NCI-H2107 (cell line): ENCODE results near the gene TMC3.

ENCODE experiments used
- DNase-seq: peaks from one replicate; lab custom pipeline; 2025; lab: John Stamatoyannopoulos, UW

TMC3 gene

DNA sequence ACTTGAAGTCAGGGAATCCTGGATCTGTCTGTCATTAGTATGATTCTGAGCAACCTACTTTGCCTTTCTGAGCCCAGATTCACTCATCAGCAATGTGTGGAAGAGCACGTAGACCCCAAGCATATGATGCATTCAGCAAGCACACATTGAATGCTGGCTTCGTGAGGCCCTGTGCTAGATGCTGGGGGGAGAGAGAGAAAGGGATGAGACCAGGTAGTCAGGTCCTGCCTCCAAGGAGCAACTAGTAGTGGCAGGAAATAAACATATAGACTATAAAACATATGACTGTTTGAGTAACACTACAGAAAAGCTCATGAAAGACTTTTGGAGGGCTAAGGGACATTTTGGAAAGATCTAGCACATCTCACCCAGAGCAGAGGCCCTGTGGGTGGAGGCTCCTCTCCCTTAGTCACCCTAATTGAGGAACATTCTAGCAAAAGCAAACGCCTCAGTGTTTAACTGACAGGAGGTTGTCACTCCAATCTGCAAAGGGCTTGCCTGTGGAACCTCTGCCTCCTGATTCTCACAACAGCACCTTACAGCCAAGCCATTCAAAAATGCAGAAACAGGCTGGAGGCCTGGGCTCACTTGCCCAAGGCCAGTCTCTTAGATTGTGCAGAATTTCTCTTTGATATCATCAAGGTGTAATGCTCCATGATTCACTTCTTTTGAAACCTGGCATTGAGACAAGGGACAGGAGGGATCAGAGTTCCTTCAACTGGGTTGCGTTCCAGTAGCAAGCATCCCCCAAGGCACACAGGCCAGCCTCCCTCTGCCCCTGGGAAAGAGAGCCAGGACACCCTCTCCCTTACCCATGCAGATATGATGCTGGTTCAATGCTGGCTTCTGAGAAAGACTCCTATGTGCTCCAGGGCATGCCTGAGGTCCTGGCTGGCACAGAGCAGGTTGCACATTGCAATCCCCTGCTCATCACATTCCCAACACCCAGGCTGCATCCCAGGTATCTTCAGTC, 76.1 kb downstream of the TMC3 start:
- DNase-seq: no peak

DNA sequence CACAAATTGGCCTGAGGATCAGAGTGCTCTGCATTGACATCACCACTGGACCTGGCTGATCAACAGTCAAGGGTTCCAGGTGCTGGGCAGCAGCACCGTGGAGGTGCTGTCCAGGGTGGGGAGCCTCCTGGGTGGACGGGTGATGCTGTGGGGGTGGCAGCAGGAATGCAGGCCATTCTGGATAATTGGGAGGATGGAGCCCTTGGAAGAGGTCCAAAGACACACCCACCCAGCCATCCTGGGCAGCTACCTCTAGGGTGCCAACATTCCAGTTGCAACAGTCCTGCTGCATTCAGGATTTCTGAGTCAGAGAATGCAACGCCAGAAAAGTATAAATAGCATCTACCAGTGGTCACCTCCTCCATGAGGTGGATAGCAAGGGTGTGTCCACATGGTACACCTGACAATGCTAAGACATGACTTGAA, 76.9 kb downstream of the TMC3 start:
- DNase-seq: no peak

DNA sequence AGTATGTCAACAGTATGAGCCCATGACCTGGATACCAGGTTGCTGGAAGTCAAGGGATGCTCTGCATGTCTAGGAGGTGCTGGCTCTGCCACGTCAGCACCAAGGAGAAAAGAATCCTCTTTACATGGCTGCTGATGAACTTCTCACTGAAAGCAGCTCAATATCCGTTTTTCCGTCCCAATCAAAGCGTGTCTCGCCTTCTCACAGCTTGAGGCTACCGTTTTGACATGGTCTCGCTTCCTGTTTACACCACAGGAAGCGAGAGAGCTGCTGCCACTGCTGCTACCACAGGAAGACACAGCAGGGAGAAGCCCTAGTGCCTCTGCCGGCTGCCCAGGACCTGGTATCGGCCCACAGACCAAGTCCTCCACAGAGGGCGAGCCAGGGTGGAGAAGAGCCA, 77.3 kb downstream of the TMC3 start:
- DNase-seq: no peak

DNA sequence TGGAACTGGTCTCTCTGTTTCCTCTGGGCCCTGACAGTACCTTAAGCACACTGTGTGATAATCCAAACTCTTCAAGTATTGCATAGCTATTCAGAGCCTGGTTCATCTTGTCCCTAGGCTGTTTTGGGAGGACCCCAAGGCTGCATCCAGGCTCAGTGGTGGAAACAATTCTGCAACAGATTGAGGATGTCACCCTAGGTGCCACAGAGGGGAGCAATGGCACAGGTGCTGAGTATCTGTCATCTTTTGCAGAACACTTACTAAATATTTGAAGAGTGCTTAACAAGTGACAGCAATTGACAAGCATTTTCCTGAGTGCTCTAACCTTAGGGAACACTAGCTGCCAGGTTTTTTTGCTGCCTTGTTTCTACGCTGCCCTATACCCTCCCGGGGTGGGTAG, 77.8 kb downstream of the TMC3 start:
- no peak for DNase-seq

DNA sequence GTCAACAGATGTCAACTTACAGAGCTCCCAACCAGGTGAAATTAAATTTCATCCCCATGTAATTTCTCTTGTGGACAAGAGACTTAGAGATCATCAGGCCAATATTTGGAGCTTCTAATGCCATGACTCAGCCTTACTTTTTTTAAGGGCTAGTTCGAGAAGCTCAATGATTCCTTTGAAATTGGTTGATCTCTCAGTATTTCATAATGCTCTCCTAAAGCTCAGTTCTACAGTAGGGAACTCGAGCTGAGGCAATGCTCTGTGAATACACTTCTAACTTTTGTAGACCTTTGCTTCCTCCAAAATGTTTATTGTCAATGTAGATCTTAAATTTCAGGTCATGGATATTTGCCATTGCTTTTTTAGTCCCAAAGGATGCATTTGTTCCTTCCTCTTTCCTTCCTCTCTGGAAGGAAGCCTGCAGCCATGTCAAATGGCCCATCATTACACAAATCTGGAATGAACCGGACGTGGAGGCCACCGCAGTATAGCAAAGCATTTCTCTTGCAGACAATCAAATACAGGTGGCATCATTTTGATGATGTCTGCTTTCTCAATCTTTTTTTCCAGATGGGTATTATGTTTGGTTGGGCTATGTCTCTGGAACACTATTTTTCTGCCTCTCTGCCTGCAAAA, 78.4 kb downstream of the TMC3 start:
- no peak for DNase-seq

DNA sequence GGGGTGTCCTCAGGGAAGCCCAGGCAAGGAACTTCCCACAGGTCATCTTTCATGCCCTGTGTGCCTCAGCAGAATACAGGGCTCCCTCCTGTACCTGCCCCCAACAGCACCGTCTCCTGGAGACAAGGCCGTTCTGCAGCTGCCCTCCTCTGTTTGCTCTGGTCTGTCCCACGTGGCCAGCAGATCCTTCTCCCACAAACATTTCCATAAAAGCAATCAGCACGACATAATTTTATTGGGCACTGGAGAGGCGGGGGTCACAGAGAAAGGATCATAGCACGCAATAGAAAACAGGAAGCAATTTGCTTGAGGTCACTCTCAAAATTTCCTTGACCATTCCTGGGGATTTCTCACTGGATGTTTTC, 79.5 kb downstream of the TMC3 start:
- no peak for DNase-seq

DNA sequence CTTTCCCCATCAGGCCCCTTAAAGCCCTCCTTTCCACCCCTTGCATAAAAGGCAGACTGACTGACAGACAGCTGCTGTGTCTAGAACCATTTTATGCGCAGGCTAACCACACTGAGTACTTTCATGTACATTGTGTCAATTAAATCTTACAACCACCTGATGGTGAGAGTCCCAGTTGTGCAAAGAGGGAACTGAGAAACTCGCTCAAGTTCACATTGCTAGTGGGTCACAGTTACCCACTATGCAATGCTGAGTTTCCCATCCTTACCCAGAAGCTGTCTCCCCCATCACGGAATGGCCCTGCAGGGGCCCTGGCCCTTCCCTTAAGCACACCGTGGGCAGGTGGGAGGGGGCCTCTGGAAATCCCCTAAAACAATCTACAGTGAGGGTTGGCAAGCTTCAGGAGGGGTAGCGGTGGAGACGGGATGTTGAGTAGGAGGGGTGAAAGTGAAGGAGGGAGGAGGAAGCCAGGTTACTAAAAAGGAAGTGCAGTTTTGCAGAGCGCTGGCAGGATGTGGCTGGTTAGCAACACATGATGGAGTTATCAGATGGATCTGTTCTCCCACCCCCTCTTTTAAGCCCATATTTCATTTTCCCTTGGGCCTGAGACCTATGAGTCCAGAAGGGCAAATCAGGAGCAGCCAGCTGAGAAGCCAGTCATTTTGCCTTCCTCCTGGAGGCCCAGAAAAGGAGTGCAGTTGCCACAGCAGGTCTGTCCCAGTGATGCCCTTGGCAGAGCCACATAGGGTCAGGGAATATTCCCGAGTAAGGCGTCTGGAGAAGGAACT, 80.1 kb downstream of the TMC3 start:
- DNase-seq: no peak

DNA sequence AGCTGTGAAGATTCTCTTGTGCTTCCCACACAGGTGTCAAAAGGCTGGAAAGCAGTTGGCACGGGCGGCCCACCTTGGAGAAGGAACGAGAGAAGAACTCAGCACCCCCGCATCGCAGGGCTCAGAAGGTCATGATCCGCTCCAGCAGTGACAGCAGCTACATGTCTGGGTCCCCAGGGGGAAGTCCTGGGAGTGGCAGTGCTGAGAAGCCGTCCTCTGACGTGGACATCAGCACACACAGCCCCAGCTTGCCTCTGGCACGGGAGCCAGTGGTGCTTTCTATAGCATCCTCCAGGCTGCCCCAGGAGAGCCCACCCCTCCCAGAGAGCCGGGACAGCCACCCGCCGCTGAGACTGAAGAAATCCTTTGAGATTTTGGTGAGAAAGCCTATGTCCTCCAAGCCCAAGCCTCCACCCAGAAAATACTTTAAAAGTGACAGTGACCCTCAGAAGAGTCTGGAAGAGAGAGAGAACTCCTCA, 81.5 kb downstream of the TMC3 start:
- no peak for DNase-seq

DNA sequence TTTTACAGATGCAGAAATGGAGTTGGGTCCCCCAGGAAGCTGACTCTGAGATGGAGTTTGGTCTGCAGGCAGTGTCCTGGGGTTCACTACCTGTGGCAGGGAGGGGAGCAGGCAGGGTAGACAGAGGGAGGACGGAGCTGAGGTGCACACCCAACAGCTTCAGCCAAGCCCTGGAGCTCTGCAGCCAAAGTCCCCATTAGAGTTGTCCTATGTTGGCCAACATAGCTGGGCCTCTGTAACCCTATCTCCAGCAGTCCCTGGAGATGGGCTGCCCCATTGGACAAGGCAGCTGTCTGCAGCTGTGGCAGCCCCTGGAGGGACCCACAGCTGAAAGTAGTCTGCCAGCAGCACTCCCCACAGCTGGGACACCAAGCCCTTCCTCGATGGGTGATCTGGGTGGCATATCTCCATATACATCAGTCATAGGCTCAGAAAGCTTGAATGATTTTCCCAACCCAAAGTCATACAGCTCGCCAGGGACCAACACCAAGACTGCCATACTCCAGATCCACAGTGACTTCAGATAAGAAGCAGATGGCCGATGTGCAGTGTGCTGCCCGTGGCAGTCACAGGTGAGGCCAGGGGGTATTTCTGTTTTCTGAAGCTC, 82.0 kb downstream of the TMC3 start:
- no peak for DNase-seq

DNA sequence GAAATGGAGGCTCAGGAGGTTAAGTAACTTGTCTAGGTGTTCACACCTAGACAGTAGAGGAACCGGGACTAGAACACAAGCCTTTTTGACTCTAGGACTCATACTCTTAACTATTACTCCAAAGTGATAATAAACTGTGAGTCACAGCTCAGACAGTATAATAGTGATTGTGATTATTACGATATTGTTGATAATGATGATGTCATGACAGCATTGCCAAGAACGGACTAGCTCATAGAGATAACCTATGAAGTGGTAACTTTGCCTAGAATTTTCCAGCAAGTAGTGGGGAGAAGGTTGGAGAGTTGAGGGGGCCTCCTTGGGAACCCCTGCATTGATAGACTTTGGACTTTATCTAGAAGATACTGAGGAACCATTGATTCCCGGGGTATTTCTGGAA, 84.1 kb downstream of the TMC3 start:
- DNase-seq: no peak

DNA sequence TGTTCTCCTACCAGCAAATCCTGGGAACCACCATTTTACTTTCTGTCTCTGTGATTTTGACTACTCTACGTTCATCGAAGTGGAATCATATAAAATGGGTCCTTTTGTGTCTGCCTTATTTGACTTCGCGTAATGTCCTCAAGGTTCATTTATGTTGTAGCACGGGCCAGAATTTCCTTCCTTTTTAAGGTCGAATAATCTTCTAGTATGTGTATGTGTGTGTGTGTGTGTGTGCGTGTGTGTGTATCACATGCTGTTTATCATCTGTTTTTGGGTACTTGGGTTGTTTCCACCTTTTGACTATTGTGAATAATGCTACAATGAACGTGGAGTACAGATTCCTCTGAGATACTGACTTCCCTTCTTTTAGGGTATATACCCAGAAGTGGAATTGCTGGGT, 85.4 kb downstream of the TMC3 start:
- DNase-seq: no peak

DNA sequence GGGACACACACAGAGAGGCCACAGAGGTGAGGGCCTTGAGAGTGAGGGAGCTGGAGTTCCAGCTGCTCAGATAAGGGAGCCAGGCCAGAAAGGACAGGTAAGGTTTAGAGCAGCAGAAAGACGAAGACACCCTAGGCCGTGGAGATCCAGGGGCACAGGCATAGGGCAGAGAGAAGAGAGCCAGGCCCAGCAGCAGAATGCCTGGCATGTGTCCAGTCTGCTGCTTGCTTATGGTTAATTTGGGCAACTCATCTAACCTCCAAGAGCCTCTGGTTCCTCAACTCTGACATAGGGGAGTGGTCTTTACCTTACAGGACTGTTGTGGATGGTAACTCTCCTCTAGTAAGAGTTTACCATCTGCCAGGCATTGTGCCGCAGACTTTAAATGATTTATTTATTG, 86.0 kb downstream of the TMC3 start:
- DNase-seq: no peak

DNA sequence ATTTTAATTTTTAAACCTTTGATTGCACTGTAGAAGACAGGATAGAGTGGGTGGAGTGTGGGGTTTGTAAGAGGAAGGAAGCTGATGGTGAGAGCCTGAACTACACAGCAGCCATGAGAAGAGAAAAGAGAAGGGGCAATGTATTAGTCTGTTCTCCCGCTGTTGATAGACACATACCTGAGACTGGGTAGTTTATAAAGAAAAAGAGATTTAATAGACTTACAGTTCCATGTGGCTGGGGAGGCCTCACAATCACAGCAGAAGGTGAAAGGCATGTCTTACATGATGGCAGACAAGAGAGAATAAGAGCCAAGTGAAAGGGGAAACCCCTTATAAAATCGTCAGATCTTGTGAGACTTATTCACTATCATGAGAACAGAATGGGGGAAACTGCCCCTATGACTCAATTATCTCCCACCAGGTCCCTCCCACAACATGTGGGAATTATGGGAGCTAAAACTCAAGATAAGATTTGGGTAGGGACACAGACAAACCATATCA, 87.3 kb downstream of the TMC3 start:
- DNase-seq: no peak

DNA sequence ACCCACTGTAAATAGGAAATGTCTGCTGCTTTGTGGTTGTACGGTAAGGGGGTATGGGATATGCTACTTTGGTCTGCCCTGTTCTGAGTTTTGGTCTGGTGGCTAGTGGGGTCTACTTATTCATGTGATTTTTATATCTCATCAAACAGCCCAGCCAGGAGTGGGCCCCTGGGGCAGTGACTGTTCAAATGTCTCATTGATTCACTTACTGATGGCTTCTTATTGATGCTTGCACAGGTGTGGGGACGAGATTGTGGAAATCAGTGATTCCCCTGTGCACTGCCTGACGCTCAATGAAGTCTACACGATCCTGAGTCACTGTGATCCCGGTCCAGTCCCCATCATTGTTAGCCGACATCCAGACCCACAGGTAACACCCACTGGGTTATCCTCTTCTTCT, 88.6 kb downstream of the TMC3 start:
- no peak for DNase-seq

DNA sequence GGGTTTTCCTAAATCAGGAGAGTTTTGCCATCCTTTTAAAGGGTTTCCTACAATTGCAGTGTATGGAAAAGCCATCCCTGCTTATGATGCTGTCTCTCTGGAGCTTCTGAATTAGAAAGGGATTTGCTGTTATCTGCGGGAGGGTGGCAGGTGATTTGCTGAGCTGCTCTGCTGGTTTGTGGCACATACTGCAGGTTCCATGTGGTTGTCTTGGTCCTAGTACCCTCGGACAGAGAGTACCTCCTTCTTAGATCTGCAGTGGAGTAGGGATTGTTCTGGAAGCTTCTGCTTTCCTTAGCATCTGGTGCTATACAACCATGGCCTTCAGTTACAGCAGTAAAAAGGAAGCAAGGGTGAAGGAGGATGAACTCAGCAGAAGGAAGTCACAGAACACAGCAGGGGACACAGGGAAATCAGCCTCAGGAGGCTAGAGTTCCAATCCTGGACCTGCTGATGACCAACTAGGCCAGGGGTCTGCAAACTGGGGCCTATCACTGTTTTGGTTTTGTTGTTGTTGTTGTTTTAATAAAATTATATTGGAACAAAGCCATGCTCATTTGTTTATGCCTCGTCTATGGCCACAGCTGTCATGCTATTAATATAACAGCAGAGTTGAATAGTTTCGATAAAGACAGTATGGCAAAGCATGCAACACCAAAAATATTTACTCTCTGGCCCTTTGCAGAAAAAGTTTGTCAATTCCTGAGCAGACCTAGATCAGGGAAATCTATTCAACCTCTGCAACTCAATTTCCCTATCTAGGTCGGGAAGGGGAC, 89.6 kb downstream of the TMC3 start:
- no peak for DNase-seq

DNA sequence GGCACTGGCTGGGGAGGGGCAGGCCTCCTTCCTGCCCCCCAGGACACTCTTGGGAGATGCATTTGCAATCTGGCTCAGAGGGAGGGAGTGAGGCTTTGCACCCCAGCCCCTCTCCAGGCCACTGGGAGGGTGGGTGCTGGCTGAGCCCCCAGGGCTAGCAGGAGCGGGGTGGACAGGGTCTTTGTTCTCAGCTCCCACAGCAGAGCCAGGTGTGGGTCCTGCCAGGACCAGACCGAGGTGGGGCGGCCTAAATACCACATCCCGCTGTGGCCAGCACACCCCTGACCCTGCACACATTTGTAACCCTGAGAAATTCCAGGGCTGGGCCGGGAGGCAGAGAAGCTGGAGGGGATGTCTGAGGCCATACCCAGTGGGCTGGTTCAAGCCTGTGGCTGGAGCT, 91.1 kb downstream of the TMC3 start:
- no peak for DNase-seq

DNA sequence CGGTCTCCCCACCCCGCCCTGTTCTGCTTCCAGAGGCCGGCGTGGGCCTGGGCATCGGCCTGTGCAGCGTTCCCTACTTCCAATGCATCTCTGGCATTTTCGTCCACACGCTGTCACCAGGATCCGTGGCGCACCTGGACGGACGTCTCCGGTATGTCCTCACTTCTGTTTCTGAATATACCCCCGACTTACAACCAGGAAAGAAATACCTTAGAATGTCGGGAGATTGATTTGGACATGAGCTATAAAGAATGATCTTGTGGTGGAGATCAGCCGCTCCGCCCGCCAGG, 91.5 kb downstream of the TMC3 start:
- DNase-seq: no peak

DNA sequence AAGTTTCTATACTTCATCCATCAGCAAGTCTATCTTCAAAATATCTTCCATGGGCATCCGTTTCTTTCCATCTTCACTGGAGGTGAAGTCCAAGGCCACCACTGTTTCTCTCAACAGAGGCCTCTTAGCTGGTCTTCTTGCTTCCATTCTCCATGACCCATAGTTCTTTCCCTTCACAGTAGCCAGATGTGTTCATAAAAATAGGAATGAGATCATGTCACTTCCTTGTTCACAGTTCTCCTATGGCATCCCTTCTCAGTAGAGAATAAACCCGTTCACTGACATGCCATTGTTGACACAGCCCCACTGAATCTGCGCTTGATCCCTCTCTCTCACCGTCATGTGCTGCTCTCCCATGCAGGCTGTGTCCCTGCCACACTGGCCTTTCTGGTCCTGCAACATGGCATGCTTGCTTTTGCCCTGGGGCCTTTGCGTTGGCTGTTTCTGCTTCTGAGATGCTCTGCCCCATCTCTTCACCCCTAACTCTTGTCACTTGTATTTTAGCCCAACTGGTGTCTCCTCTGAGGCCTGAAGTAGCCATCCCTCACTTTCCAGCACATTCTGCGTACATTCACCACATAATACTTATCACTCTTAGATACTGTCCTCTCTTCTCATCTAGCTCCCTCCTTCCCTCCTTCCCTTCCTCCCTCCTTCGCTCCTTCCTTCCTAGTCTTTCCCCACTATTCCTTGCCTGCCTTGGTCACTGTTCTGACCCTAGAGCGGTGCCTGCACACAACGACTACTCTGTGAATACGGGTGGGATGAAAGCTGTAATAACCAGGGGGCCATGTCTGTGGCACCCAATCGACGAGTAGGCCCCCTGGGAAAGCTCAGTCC, 92.0 kb downstream of the TMC3 start:
- DNase-seq: no peak

DNA sequence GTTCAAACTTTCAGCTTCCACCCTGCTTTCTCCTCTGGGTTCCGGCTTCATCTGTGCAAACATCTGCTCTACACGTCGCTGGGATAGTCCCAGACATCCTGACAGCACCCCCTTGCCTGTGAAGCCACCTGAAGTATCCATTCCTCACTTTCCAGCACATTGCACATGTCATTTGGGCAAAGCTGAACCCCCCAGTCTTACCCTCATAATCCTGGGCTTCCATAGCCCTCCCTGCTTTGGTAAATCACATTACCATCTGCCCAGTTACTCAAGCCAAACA, 92.6 kb downstream of the TMC3 start:
- no peak for DNase-seq
